ENCODE results near the gene ENOX2. TPM values are rescaled to one million over a fixed set of nuclear protein-coding genes. Genes with fewer than 3 reads are reported as not detected.

The ENOX2 gene
- polyA plus RNA-seq, 1 donor from 2014 or later, result 48.7 TPM

- Histone ChIP-seq H3K4me3 (ENCODE audit: low read length) (peak overlapping the region; percentile 59), H3K9me3 (ENCODE audit: low read length) (no peaks in the 10 kb centered on the region), H4K20me1 (ENCODE audit: insufficient read depth) (no peaks in the 10 kb centered on the region), H3F3A (ENCODE audit: insufficient read depth, low read length, poor library complexity, severe bottlenecking) (no peaks in the 10 kb centered on the region), H3K27ac (ENCODE audit: low read length) (no peak overlapping the region), H3K27me3 (ENCODE audit: insufficient read depth, low read depth, low read length) (no peaks in the 10 kb centered on the region), H3K79me2 (replicated peaks; ENCODE audit: insufficient read depth, low read length) (no peaks in the 10 kb centered on the region), H2AFZ (ENCODE audit: low read depth, low read length) (no peak overlapping the region), H3K9ac (ENCODE audit: low read length) (no peak overlapping the region), H3K9me2 (ENCODE audit: insufficient read depth, low read length) (no peaks in the 10 kb centered on the region), H3K4me2 (ENCODE audit: low read length) (peak overlapping the region; percentile 30), H3K36me3 (ENCODE audit: insufficient read depth, low read length) (no peaks in the 10 kb centered on the region)
- no peak for TF ChIP-seq POLR2AphosphoS5 (IDR thresholded peaks at IDR 0.05)
- no peak for TF ChIP-seq REST (IDR thresholded peaks at IDR 0.05; ENCODE audit: borderline replicate concordance)
- no peak for TF ChIP-seq SMC3 (conservative IDR thresholded peaks at IDR 0.05; ENCODE audit: poor library complexity)
- TF ChIP-seq EZH2 (IDR thresholded peaks at IDR 0.05; ENCODE audit: borderline replicate concordance, insufficient read depth, low read length, poor library complexity, severe bottlenecking), result no peak
- no peak for TF ChIP-seq RAD21 (conservative IDR thresholded peaks at IDR 0.05)
- TF ChIP-seq TAF1 (IDR thresholded peaks at IDR 0.05; ENCODE audit: low read depth), result no peak
- TF ChIP-seq CTCF (IDR thresholded peaks at IDR 0.05; ENCODE audit: poor library complexity, severe bottlenecking), result no peak
- no peak for TF ChIP-seq MXI1 (conservative IDR thresholded peaks at IDR 0.05; ENCODE audit: poor library complexity, severe bottlenecking)
- TF ChIP-seq EP300 (conservative IDR thresholded peaks at IDR 0.05; ENCODE audit: poor library complexity, severe bottlenecking), result no peak
These were observed 17.5 kb downstream of the ENOX2 start for GRCh38 chrX:130885508-130885907.

- Histone ChIP-seq H3K9ac (ENCODE audit: low read length) (no peak overlapping the region), H3K27me3 (ENCODE audit: insufficient read depth, low read depth, low read length) (no peaks in the 10 kb centered on the region), H3K9me2 (ENCODE audit: insufficient read depth, low read length) (no peaks in the 10 kb centered on the region), H3K27ac (ENCODE audit: low read length) (no peak overlapping the region), H2AFZ (ENCODE audit: low read depth, low read length) (no peak overlapping the region), H3K79me2 (replicated peaks; ENCODE audit: insufficient read depth, low read length) (no peaks in the 10 kb centered on the region), H3K36me3 (ENCODE audit: insufficient read depth, low read length) (no peaks in the 10 kb centered on the region), H3F3A (ENCODE audit: insufficient read depth, low read length, poor library complexity, severe bottlenecking) (no peaks in the 10 kb centered on the region), H3K4me3 (ENCODE audit: low read length) (peak overlapping the region; percentile 59), H4K20me1 (ENCODE audit: insufficient read depth) (no peaks in the 10 kb centered on the region), H3K4me2 (ENCODE audit: low read length) (no peak overlapping the region), H3K9me3 (ENCODE audit: low read length) (no peaks in the 10 kb centered on the region)
- TF ChIP-seq EZH2 (IDR thresholded peaks at IDR 0.05; ENCODE audit: borderline replicate concordance, insufficient read depth, low read length, poor library complexity, severe bottlenecking), result no peak
- no peak for TF ChIP-seq MXI1 (conservative IDR thresholded peaks at IDR 0.05; ENCODE audit: poor library complexity, severe bottlenecking)
- TF ChIP-seq POLR2AphosphoS5 (IDR thresholded peaks at IDR 0.05), result no peak
- no peak for TF ChIP-seq RAD21 (conservative IDR thresholded peaks at IDR 0.05)
- TF ChIP-seq CTCF (IDR thresholded peaks at IDR 0.05; ENCODE audit: poor library complexity, severe bottlenecking), result no peak
- no peak for TF ChIP-seq SMC3 (conservative IDR thresholded peaks at IDR 0.05; ENCODE audit: poor library complexity)
- TF ChIP-seq REST (IDR thresholded peaks at IDR 0.05; ENCODE audit: borderline replicate concordance), result no peak
These were observed 18.4 kb downstream of the ENOX2 start for GRCh38 chrX:130884627-130885026.

Data from neural cell (in vitro differentiated cells).